Thymus (tissue), 11 donors: ENCODE measurements around the gene CRYBA2. TPM values are rescaled to one million over a fixed set of nuclear protein-coding genes. Genes with fewer than 3 reads are reported as not detected.

Source experiments
- DNase-seq, 9 donors: peaks; one replicate each; pipeline ENCODE4 v3.0.0-alpha.2; 2013; ENCODE audit warnings: low spot score in 9 of 9, low read depth in 6 of 9, missing footprints in 1 of 9
- H3K27ac ChIP-seq, 2 donors: one replicate each; pipeline ENCODE4 v1.5.1; 2013; ENCODE audit warnings: control low read depth in 1 of 2, low read depth in 1 of 2, low read length in 1 of 2, mild to moderate bottlenecking in 1 of 2, moderate library complexity in 1 of 2
- H3K27me3 ChIP-seq, 2 donors: one replicate each; pipeline ENCODE4 v1.5.1; 2013; ENCODE audit warnings: low read length in 1 of 2; ENCODE audit not compliant: control insufficient read depth in 2 of 2, insufficient read depth in 1 of 2
- H3K36me3 ChIP-seq, 2 donors: one replicate each; pipeline ENCODE4 v1.5.1; 2013; ENCODE audit warnings: low read length in 1 of 2, mild to moderate bottlenecking in 1 of 2, moderate library complexity in 1 of 2; ENCODE audit not compliant: control insufficient read depth in 2 of 2, insufficient read depth in 2 of 2
- H3K4me1 ChIP-seq, 2 donors: one replicate each; pipeline ENCODE4 v1.5.1; 2013; ENCODE audit warnings: low read length in 2 of 2; ENCODE audit not compliant: control insufficient read depth in 2 of 2, insufficient read depth in 2 of 2
- H3K4me3 ChIP-seq, 2 donors: one replicate each; pipeline ENCODE4 v1.5.1; 2013; ENCODE audit warnings: low read length in 2 of 2, control low read depth in 1 of 2, mild to moderate bottlenecking in 1 of 2
- H3K9me3 ChIP-seq, 2 donors: one replicate each; pipeline ENCODE4 v1.5.1; 2013; ENCODE audit warnings: low read length in 1 of 2, mild to moderate bottlenecking in 1 of 2; ENCODE audit not compliant: control insufficient read depth in 2 of 2, insufficient read depth in 1 of 2
- WGBS: extraction: QIAGEN DNeasy Blood & Tissue Kit; methylation state at CpG from one replicate; pipeline ENCODE4 v1.1.7; 2013; 5-methylcytosine and 5-hydroxymethylcytosine counted together
- polyA plus RNA-seq: library from polyadenylated mRNA; stranded (reverse); fragments of 200-250 nt; gene quantifications from one replicate; pipeline ENCODE4 v1.2.3, GENCODE V29; 2013
- total RNA-seq: library from RNA; stranded (reverse); fragments of 120-200 nt; gene quantifications from one replicate; pipeline ENCODE4 v1.2.4, GENCODE V29; 2013
- donor health status: healthy.

CRYBA2 gene
- total and polyA plus RNA-seq, 2 donors: 0.14 to 0.55 TPM

DNA sequence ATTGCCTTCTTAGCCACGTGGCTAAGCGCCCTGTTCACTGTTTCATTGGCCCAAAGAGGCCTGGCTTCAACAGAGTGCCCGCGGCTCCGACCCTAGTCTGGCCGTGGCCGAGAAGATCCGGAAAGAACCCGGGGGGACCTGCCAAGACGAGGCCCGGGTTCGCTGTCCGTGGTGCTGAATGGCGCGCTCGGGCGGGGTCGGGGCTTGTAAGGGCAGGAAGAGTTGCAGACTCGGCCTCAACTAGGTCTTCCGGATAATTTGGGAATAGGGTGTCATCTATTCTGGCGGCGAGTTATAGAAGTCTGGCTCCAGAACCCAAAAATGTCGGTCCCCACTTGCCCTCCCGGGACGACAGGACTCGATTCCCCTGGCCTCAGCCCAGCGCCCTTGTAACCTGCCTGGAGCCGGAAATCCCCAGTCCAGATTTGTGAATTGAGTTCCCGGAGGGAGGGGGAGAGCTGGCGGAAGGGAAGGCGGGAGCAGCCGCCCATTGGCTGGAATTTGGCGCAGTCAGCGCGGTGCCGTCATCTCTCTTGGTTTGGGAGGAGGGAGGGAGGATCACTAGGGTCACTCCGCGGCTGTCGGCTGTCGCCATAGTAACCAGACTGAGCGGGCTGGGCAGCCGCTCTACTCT, 30.2 kb downstream of the CRYBA2 start:
- H3K4me3 ChIP-seq: no peak overlapping the region
- no peak overlapping the region for H3K27ac ChIP-seq
- DNase-seq: peak in 8 of 9 donors; percentile 11 to 69 (median 46)
- WGBS: 5% methylated on average over 42 of the region's 42 CpGs
- H3K9me3 ChIP-seq: peaks cover 2 to 13% of the 10 kb centered on the region in 2 donors
- no peaks in the 10 kb centered on the region for H3K36me3 ChIP-seq
- peaks cover 59 to 70% of the 10 kb centered on the region in 2 donors for H3K27me3 ChIP-seq
- peaks cover 0 to 4% of the 10 kb centered on the region in 2 donors for H3K4me1 ChIP-seq

DNA sequence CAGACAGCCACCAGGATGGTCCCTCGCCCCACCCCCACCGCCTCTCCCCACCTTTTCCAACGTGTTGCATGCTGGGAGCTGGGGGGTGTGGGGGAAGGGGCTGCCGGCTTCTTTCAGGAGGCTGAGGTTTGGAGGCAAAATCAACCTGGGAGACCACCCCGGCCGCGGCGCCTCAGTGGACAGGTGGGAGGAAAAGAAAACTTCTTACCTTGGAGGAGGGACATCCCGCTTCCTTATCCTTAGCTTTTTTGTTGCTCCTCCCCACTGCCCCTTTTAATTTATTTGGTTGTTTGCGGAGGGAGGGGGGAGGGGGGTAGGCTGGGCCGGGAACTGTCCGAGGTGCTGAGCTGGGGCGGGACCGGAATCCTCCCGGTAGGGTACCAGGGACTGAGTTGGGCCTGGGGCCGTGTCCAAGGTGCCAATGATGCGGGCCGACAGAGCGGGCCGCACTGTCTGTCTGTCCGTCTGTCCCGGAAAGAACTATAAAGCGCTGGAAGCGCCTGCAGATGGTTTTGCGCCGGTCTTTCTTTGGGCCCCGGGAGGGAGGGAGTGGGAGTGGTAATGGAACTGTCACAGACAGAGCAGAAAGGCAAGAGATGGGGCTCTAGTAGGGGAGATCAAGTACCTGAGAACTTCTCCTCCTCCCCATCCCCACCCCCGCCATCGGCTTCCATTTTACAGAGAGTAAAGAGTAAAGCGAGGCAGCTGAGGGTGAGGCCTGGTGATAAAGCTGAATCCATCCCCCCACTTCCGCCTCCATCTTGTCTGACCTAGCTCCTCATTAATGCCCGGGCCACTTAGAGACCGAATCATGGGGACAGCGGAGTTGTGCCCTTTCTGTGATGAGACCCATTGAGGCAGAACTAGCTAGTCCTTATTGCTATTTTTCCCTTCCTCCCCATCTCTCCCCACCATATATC, 31.3 kb downstream of the CRYBA2 start:
- Histone ChIP-seq H3K36me3 (no peaks in the 10 kb centered on the region), H3K4me3 (no peak overlapping the region), H3K4me1 (peaks cover 0 to 4% of the 10 kb centered on the region in 2 donors), H3K9me3 (peaks cover 2 to 13% of the 10 kb centered on the region in 2 donors), H3K27me3 (peaks cover 59 to 79% of the 10 kb centered on the region in 2 donors), H3K27ac (no peak overlapping the region)
- no peak for DNase-seq
- WGBS: 16% methylated on average over 34 of the region's 34 CpGs

DNA sequence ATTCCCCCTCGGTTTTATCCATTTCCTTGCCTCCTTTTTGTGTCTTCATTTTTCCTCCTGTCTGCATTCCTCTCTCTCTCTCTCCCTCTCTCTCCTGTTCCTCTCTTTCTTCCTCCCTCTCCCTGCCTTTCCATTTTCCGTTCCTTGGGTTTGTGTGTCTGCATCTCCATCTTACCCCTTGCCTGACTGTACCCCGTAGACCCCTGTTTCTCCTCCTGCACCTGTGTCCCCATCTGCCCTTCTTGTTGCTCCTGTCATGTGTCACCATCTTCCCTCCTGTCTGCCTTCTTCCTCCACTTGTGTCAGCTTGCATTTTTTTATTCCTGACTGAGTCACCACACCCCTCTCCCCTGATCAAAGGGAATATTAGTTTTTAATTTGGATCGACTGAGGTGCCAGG, 32.0 kb downstream of the CRYBA2 start:
- peaks cover 0 to 4% of the 10 kb centered on the region in 2 donors for H3K4me1 ChIP-seq
- no peak overlapping the region for H3K27ac ChIP-seq
- H3K4me3 ChIP-seq: no peak overlapping the region
- no peak for DNase-seq
- H3K36me3 ChIP-seq: no peaks in the 10 kb centered on the region
- 4% methylated on average over 4 of the region's 4 CpGs for WGBS
- peaks cover 59 to 84% of the 10 kb centered on the region in 2 donors for H3K27me3 ChIP-seq
- H3K9me3 ChIP-seq: peaks cover 2 to 13% of the 10 kb centered on the region in 2 donors

DNA sequence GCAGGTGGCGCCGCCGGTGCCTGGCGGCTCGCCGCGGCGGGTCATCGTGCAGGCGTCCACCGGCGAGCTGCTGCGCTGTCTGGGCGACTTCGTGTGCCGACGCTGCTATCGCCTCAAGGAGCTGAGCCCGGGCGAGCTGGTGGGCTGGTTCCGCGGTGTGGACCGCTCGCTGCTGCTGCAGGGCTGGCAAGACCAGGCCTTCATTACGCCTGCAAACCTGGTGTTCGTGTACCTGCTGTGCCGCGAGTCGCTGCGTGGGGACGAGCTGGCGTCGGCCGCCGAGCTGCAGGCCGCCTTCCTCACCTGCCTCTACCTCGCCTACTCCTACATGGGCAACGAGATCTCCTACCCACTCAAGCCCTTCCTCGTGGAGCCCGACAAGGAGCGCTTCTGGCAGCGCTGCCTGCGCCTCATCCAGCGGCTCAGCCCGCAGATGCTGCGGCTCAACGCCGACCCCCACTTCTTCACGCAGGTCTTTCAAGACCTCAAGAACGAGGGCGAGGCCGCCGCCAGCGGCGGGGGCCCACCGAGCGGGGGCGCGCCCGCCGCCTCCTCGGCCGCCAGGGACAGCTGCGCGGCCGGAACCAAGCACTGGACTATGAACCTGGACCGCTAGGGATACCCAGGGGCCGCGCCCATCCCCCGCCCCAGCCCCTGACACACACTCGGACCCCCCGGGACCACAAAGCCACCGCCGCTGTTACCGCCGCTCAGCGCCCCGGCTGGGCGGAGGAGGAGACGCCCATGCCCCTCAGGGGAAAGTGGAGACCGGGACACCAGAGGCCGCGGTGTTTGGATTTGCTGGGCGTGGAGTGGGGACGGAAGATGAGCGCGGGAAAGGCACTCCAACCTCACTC, 32.7 kb downstream of the CRYBA2 start:
- DNase-seq: no peak
- H3K9me3 ChIP-seq: peaks cover 2 to 13% of the 10 kb centered on the region in 2 donors
- 7% methylated on average over 87 of the region's 87 CpGs for WGBS
- H3K4me1 ChIP-seq: peaks cover 0 to 4% of the 10 kb centered on the region in 2 donors
- H3K4me3 ChIP-seq: no peak overlapping the region
- no peak overlapping the region for H3K27ac ChIP-seq
- H3K27me3 ChIP-seq: peaks cover 59 to 89% of the 10 kb centered on the region in 2 donors
- no peaks in the 10 kb centered on the region for H3K36me3 ChIP-seq

DNA sequence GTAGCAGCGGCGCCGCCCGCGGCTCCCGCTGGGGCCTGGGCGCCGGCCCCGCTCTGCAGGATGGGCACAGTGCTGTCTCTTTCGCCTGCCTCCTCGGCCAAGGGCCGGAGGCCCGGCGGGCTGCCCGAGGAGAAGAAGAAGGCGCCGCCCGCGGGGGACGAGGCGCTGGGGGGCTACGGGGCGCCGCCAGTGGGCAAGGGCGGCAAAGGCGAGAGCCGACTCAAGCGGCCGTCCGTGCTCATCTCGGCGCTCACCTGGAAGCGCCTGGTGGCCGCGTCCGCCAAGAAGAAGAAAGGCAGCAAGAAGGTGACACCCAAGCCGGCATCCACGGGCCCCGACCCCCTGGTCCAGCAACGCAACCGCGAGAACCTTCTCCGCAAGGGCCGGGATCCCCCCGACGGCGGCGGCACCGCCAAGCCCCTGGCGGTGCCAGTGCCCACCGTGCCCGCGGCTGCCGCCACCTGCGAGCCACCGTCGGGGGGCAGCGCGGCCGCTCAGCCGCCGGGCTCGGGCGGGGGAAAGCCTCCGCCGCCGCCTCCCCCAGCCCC, 33.4 kb downstream of the CRYBA2 start:
- H3K36me3 ChIP-seq: no peaks in the 10 kb centered on the region
- peak overlapping the region in 1 of 2 donors; percentile 37 for H3K4me3 ChIP-seq
- peaks cover 2 to 13% of the 10 kb centered on the region in 2 donors for H3K9me3 ChIP-seq
- H3K4me1 ChIP-seq: peaks cover 0 to 4% of the 10 kb centered on the region in 2 donors
- H3K27ac ChIP-seq: no peak overlapping the region
- no peak for DNase-seq
- H3K27me3 ChIP-seq: peaks cover 59 to 96% of the 10 kb centered on the region in 2 donors
- 3% methylated on average over 67 of the region's 67 CpGs for WGBS

DNA sequence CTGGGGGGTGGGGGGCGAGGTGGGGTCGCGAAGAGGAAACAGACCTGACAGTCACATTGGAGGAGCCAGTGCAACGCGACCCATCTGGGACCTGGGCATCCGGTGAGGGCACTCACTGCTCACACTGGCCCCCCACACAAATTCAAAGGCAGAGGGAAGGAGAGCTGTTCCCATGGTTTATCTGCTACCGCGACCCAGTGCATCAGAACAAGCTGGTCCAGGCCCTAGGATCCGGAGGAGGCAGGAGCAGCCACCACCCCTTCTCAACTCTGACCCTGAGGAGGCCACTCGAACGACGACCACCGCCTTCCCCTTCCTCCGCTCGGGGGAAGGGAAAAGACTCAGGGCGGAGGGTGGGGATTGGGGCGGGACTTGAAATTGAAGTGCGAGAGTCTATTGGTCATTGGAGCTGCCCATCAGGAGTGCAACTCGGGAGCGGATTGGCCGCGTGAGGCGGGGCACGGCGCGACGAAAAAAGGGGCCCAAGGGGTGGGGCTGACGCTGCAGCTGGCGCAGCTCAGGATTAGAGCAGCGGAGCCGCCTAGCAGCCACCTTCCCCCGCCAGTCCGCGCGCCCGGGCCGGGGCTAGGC, 34.0 kb downstream of the CRYBA2 start, which contains the start of gene CDK5R2:
Gene CDK5R2, plus strand, starts transcription at position 526 of the 591 bp plus-strand sequence. CDS start 155 bp downstream, outside the sequence.
- H3K4me1 ChIP-seq: peaks cover 0 to 4% of the 10 kb centered on the region in 2 donors
- no peaks in the 10 kb centered on the region for H3K36me3 ChIP-seq
- H3K27ac ChIP-seq: no peak within 1 kb of the TSS
- H3K4me3 ChIP-seq: peak within 1 kb of the TSS in 1 of 2 donors; percentile 37
- peaks cover 55 to 95% of the 10 kb centered on the region in 2 donors for H3K27me3 ChIP-seq
- peak in 8 of 9 donors; percentile 25 to 75 (median 46) for DNase-seq
- H3K9me3 ChIP-seq: peaks cover 2 to 13% of the 10 kb centered on the region in 2 donors
- 3% methylated on average over 37 of the region's 37 CpGs for WGBS

DNA sequence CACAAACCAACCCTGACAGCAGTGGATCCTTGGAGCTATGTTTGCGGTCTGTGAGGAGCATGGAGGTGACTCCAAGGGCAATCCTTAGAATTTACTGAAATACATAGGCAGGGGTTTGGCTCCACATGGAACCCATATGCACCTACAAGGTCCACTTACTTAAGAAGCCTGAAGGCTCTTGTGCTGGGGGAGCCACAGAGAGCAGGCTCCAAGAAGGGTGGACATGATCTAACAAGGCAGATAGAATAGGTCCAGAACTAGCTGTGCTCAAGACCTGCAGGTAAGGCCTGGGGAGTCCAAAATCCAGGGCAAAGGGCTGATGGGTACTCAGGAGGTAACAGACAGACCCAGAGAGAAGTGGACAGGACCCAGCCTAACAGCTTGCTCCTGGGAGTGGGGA, 34.9 kb downstream of the CRYBA2 start:
- peaks cover 2 to 13% of the 10 kb centered on the region in 2 donors for H3K9me3 ChIP-seq
- no peak overlapping the region for H3K4me3 ChIP-seq
- H3K36me3 ChIP-seq: no peaks in the 10 kb centered on the region
- no peak for DNase-seq
- H3K4me1 ChIP-seq: peaks cover 0 to 4% of the 10 kb centered on the region in 2 donors
- H3K27me3 ChIP-seq: peaks cover 46 to 90% of the 10 kb centered on the region in 2 donors
- 94% methylated on average over 1 of the region's 1 CpG for WGBS
- no peak overlapping the region for H3K27ac ChIP-seq

DNA sequence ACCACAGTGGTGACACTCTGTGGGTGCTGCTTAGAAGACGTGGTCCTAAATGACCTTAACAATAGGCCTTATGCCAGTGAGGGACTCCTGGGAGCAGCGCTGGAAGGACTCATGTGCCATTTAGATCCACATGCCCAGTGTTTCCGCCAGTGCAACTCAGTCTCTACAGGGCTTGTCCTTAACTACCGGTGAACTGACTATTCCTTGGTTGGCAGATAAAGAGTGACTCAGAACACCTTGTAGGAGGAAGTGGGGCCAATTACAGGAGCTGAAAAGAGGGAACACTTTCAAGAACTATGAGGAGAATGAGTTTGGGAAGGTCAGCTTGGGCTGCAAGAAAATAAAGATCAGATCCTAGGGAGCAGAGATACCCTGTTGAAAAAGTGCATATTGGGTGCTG, 35.6 kb downstream of the CRYBA2 start:
- H3K4me3 ChIP-seq: no peak overlapping the region
- peaks cover 0 to 4% of the 10 kb centered on the region in 2 donors for H3K4me1 ChIP-seq
- H3K36me3 ChIP-seq: no peaks in the 10 kb centered on the region
- H3K27me3 ChIP-seq: peaks cover 40 to 84% of the 10 kb centered on the region in 2 donors
- no peak overlapping the region for H3K27ac ChIP-seq
- DNase-seq: no peak
- WGBS: 85% methylated on average over 4 of the region's 4 CpGs
- peaks cover 2 to 8% of the 10 kb centered on the region in 2 donors for H3K9me3 ChIP-seq
